ENCODE data around the gene ROR1. TPM values are rescaled to one million over a fixed set of nuclear protein-coding genes. Genes with fewer than 3 reads are reported as not detected.

Gene ROR1
- total RNA-seq, 5 donors from 2014 or later (not counting 1 experiment from before 2014, with no cell fraction given): 0.15 to 2.0 (median 0.33) TPM; not detected in 1

DNA sequence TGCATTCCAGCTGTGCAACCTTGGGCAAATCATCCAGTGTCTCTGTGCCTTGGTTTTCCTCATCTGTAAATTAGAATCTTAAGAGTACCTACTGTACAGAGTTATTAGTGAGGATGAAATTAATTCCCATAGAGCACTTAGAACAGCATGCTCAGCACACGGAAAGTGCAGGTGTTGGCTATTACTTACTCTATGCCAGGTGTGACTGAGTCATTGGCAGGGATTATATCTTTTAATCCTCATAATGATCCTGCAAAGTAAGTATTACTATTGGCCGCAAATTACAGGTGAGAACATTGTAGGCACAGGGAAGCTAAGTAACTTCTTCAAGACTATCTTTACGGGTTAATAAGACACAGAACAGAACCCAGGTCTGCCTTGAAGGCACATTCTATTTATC is 423.3 kb downstream of the ROR1 start:
- Histone ChIP-seq H3K9me3 (no peaks in the 10 kb centered on the region), H3K27ac (ENCODE audit: low read length) (no peak overlapping the region), H3K4me3 (ENCODE audit: control insufficient read depth in 1 of 2, extremely low read depth in 1 of 2, low read length in 1 of 2) (no peak overlapping the region), H3K36me3 (ENCODE audit: control insufficient read depth in 2 of 2, extremely low read depth in 1 of 2, insufficient read depth in 1 of 2, low read length in 1 of 2) (no peaks in the 10 kb centered on the region), H3K27me3 (replicated peaks in 1 of 2; ENCODE audit: control insufficient read depth in 2 of 2, extremely low read depth in 1 of 2, insufficient read depth in 2 of 2, low read length in 1 of 2) (no peaks in the 10 kb centered on the region), H3K4me1 (ENCODE audit: control insufficient read depth in 1 of 2, extremely low read depth in 1 of 2, insufficient read depth in 2 of 2, low read length in 2 of 2) (no peaks in the 10 kb centered on the region)
- Mint-ChIP-seq H3K4me3 (no peak overlapping the region), H3K27me3 (no peaks in the 10 kb centered on the region), H3K36me3 (no peaks in the 10 kb centered on the region), H3K9me3 (no peaks in the 10 kb centered on the region), H3K27ac (no peak overlapping the region), H3K4me1 (no peaks in the 10 kb centered on the region)
- ChIA-PET POLR2A (no interaction called here), CTCF (no interaction called here)
- ATAC-seq (replicated peaks in 1 of 4): no peak
- DNase-seq: no peak
- WGBS (ENCODE audit: insufficient coverage): no CpG with 5 or more reads among the region's 3 CpGs

DNA sequence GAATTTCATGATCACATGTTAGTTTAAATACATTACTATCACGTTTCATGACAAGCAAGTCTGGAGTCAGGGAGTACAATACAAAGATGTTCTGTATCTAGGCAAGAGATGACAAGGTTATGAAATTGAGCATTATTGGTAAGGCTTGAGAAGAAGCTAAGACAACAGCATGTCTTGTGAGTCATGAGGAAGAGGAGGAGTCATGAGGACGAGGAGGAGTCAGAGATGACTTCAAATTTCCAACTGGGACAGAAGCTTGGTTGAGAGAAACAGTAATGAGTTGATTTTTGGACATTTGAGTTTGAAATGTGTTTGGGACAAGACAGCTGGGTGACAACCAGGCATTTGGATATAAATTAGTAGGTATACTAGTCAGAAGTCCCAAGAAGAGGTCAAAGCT is 425.3 kb downstream of the ROR1 start:
- H3K27ac ChIP-seq (ENCODE audit: low read length): no peak overlapping the region
- ATAC-seq (replicated peaks in 1 of 4) (no peak), DNase-seq (no peak)
- CTCF ChIA-PET: interaction anchor here in 1 of 2 donors (0.6 kb wide), 1 partner anchor 1357 kb away, joined by 3 read pairs; no protein-coding TSS in a partner anchor
- H3K27me3 Mint-ChIP-seq: no peaks in the 10 kb centered on the region
- no peaks in the 10 kb centered on the region for H3K9me3 ChIP-seq
- H3K4me3 ChIP-seq (ENCODE audit: control insufficient read depth in 1 of 2, extremely low read depth in 1 of 2, low read length in 1 of 2): no peak overlapping the region
- no peaks in the 10 kb centered on the region for H3K9me3 Mint-ChIP-seq
- WGBS (ENCODE audit: insufficient coverage): no CpG with 5 or more reads among the region's 2 CpGs
- peaks cover 0 to 6% of the 10 kb centered on the region in 2 experiments for H3K27me3 ChIP-seq (replicated peaks in 1 of 2; ENCODE audit: control insufficient read depth in 2 of 2, extremely low read depth in 1 of 2, insufficient read depth in 2 of 2, low read length in 1 of 2)
- H3K27ac Mint-ChIP-seq: no peak overlapping the region
- H3K36me3 Mint-ChIP-seq: no peaks in the 10 kb centered on the region
- H3K4me1 ChIP-seq (ENCODE audit: control insufficient read depth in 1 of 2, extremely low read depth in 1 of 2, insufficient read depth in 2 of 2, low read length in 2 of 2): no peaks in the 10 kb centered on the region
- POLR2A ChIA-PET: no interaction called here
- H3K36me3 ChIP-seq (ENCODE audit: control insufficient read depth in 2 of 2, extremely low read depth in 1 of 2, insufficient read depth in 1 of 2, low read length in 1 of 2): no peaks in the 10 kb centered on the region
- H3K4me3 Mint-ChIP-seq: no peak overlapping the region
- H3K4me1 Mint-ChIP-seq: no peaks in the 10 kb centered on the region

DNA sequence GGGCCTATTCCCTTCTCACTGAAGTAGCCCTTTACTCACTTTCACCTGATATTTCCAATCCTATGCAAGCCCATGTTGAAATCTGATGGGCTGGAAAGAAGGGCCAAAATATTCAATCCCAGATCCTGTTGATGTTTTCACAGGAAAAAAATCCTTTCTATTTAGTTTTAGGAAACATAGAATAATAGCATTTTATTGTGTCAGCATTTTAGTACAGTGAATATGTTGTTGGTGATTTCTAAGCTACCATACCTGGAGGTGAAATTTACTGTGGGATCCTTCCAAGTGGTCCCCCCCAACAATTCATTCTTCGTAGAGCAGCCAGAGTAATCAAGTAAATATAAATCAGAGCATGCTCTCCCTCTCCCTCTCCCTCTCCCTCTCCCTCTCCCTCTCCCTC is 426.2 kb downstream of the ROR1 start:
- POLR2A ChIA-PET: no interaction called here
- H3K9me3 Mint-ChIP-seq: no peaks in the 10 kb centered on the region
- Histone ChIP-seq H3K4me3 (ENCODE audit: control insufficient read depth in 1 of 2, extremely low read depth in 1 of 2, low read length in 1 of 2) (no peak overlapping the region), H3K4me1 (ENCODE audit: control insufficient read depth in 1 of 2, extremely low read depth in 1 of 2, insufficient read depth in 2 of 2, low read length in 2 of 2) (no peaks in the 10 kb centered on the region), H3K9me3 (no peaks in the 10 kb centered on the region), H3K27me3 (replicated peaks in 1 of 2; ENCODE audit: control insufficient read depth in 2 of 2, extremely low read depth in 1 of 2, insufficient read depth in 2 of 2, low read length in 1 of 2) (peaks cover 3 to 6% of the 10 kb centered on the region in 2 experiments), H3K36me3 (ENCODE audit: control insufficient read depth in 2 of 2, extremely low read depth in 1 of 2, insufficient read depth in 1 of 2, low read length in 1 of 2) (no peaks in the 10 kb centered on the region), H3K27ac (ENCODE audit: low read length) (no peak overlapping the region)
- no peak overlapping the region for H3K27ac Mint-ChIP-seq
- peaks cover 0 to 3% of the 10 kb centered on the region in 2 donors for H3K27me3 Mint-ChIP-seq
- CTCF ChIA-PET: no interaction called here
- WGBS (ENCODE audit: insufficient coverage): no CpG with 5 or more reads among the region's 1 CpG
- DNase-seq (no peak), ATAC-seq (replicated peaks in 1 of 4) (no peak)
- H3K4me3 Mint-ChIP-seq: no peak overlapping the region
- H3K36me3 Mint-ChIP-seq: no peaks in the 10 kb centered on the region
- H3K4me1 Mint-ChIP-seq: no peaks in the 10 kb centered on the region

DNA sequence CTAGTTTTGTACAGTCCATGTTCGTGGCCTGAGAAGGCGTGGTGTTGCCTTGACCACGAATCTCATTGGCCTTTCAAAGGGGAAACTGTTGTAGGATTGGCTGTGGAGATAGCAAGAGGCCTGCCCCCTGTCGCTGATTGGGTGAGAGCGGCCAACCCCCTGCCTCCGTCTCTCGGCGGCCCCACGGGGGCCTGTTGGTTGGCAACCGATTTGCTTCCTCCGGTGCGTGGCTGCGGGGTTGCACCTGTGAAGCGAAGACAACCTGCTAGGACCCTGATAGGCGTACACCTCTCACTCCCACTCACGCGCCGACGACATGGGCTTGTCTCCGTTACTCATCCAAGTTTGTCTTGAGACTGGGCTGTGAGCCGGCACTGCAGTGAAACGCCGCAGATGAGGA is 429.6 kb downstream of the ROR1 start, which contains the start of gene UBE2U:
TSS of gene UBE2U (plus strand) at position 204 of the 400 bp plus-strand sequence. CDS start 428 bp downstream, outside the sequence.
- no peaks in the 10 kb centered on the region for H3K4me1 ChIP-seq (ENCODE audit: control insufficient read depth in 1 of 2, extremely low read depth in 1 of 2, insufficient read depth in 2 of 2, low read length in 2 of 2)
- ChIA-PET POLR2A (no interaction called here), CTCF (no interaction called here)
- H3K27me3 Mint-ChIP-seq: peaks cover 6 to 7% of the 10 kb centered on the region in 2 donors
- H3K4me1 Mint-ChIP-seq: no peaks in the 10 kb centered on the region
- no peaks in the 10 kb centered on the region for H3K36me3 Mint-ChIP-seq
- H3K4me3 ChIP-seq (ENCODE audit: control insufficient read depth in 1 of 2, extremely low read depth in 1 of 2, low read length in 1 of 2): no peak within 1 kb of the TSS
- no peak within 1 kb of the TSS for H3K27ac ChIP-seq (ENCODE audit: low read length)
- H3K27ac Mint-ChIP-seq: no peak within 1 kb of the TSS
- 91% methylated on average over 20 of the region's 23 CpGs for WGBS (ENCODE audit: insufficient coverage)
- H3K9me3 Mint-ChIP-seq: no peaks in the 10 kb centered on the region
- peaks cover 3 to 9% of the 10 kb centered on the region in 2 experiments for H3K27me3 ChIP-seq (replicated peaks in 1 of 2; ENCODE audit: control insufficient read depth in 2 of 2, extremely low read depth in 1 of 2, insufficient read depth in 2 of 2, low read length in 1 of 2)
- no peak within 1 kb of the TSS for H3K4me3 Mint-ChIP-seq
- no peak for DNase-seq
- ATAC-seq (replicated peaks in 1 of 4): no peak
- no peaks in the 10 kb centered on the region for H3K36me3 ChIP-seq (ENCODE audit: control insufficient read depth in 2 of 2, extremely low read depth in 1 of 2, insufficient read depth in 1 of 2, low read length in 1 of 2)
- no peaks in the 10 kb centered on the region for H3K9me3 ChIP-seq

DNA sequence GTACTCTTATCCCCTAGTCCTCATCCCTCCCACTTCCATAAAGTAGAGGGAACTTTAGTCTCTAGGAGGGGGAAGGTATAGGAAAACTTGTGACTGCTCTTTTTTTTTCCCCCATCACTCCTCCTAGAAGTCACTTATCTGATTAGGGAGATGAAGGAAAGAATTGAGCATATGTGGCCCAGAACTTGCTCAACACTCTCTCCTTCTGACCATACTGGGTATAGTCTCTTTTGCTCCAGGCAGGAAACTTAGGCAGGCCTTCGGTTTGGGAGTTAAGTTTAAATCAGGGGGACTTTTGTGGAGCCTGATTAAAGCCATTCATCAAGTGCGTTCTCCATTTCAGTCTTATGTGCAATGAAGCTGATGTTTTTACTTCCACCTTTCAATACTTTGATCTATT is 435.4 kb downstream of the ROR1 start:
- H3K27ac ChIP-seq (ENCODE audit: low read length): no peak overlapping the region

DNA sequence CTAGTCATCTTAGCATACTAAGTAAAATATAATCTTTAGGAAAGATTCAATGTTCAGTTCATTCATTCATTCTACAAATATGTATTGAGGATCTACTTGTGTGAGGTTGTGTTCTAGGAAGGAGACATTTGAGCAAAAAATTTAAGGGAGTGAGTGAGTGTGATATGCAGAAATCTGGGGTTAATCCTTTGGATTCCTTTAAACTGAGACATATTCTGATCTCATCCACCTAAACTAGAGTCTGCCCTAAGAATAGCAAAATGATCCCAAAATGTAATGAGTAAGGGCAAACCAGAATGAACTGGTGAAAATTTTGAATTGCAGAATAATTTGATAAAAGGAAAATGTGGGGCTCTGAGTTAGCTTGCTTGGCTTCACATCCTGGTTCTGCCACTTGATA is 438.2 kb downstream of the ROR1 start:
- H3K4me3 ChIP-seq (ENCODE audit: control insufficient read depth in 1 of 2, extremely low read depth in 1 of 2, low read length in 1 of 2): no peak overlapping the region
- ATAC-seq (replicated peaks in 1 of 4): no peak
- no peaks in the 10 kb centered on the region for H3K9me3 ChIP-seq
- ChIA-PET POLR2A (no interaction called here), CTCF (no interaction called here)
- Mint-ChIP-seq H3K36me3 (no peaks in the 10 kb centered on the region), H3K27ac (no peak overlapping the region), H3K27me3 (peaks cover 5 to 6% of the 10 kb centered on the region in 2 donors), H3K4me3 (no peak overlapping the region), H3K4me1 (no peaks in the 10 kb centered on the region), H3K9me3 (no peaks in the 10 kb centered on the region)
- H3K27ac ChIP-seq (ENCODE audit: low read length): no peak overlapping the region
- H3K36me3 ChIP-seq (ENCODE audit: control insufficient read depth in 2 of 2, extremely low read depth in 1 of 2, insufficient read depth in 1 of 2, low read length in 1 of 2): no peaks in the 10 kb centered on the region
- no peak for DNase-seq
- H3K4me1 ChIP-seq (ENCODE audit: control insufficient read depth in 1 of 2, extremely low read depth in 1 of 2, insufficient read depth in 2 of 2, low read length in 2 of 2): no peaks in the 10 kb centered on the region
- H3K27me3 ChIP-seq (replicated peaks in 1 of 2; ENCODE audit: control insufficient read depth in 2 of 2, extremely low read depth in 1 of 2, insufficient read depth in 2 of 2, low read length in 1 of 2): peaks cover 0 to 2% of the 10 kb centered on the region in 2 experiments

More for the DNA sequence above, 435.4 kb downstream of the ROR1 start:
- H3K36me3 Mint-ChIP-seq: no peaks in the 10 kb centered on the region
- H3K4me1 ChIP-seq (ENCODE audit: control insufficient read depth in 1 of 2, extremely low read depth in 1 of 2, insufficient read depth in 2 of 2, low read length in 2 of 2): no peaks in the 10 kb centered on the region
- POLR2A ChIA-PET: no interaction called here
- H3K27ac Mint-ChIP-seq: no peak overlapping the region
- H3K27me3 Mint-ChIP-seq: peaks cover 8 to 12% of the 10 kb centered on the region in 2 donors
- no peaks in the 10 kb centered on the region for H3K9me3 ChIP-seq
- H3K4me3 ChIP-seq (ENCODE audit: control insufficient read depth in 1 of 2, extremely low read depth in 1 of 2, low read length in 1 of 2): no peak overlapping the region
- H3K4me1 Mint-ChIP-seq: no peaks in the 10 kb centered on the region
- H3K9me3 Mint-ChIP-seq: no peaks in the 10 kb centered on the region
- H3K36me3 ChIP-seq (ENCODE audit: control insufficient read depth in 2 of 2, extremely low read depth in 1 of 2, insufficient read depth in 1 of 2, low read length in 1 of 2): no peaks in the 10 kb centered on the region
- no peak overlapping the region for H3K4me3 Mint-ChIP-seq
- CTCF ChIA-PET: no interaction called here
- WGBS (ENCODE audit: insufficient coverage): no CpG with 5 or more reads among the region's 2 CpGs
- H3K27me3 ChIP-seq (replicated peaks in 1 of 2; ENCODE audit: control insufficient read depth in 2 of 2, extremely low read depth in 1 of 2, insufficient read depth in 2 of 2, low read length in 1 of 2): peaks cover 2 to 3% of the 10 kb centered on the region in 2 experiments
- no peak for ATAC-seq (replicated peaks in 1 of 4)
- DNase-seq: no peak

DNA sequence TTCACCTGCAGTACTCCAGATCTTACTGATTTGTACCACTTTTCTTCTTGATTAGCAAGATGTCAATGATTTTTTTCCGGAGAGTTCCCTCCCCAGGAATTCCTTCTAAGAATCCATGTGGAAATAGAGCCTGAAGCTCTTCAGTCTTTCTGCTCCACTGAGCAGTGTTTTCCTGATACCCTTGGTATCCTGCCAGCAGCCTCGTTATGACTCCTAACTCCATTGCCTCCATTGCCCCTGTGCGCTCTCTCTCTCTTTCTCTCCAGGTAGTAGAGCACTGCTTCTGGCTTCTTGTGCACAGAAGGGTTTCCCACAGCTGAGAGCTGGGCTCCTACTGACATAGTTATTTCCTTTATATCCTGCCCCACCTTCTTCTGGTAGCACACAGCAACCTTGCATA is 441.8 kb downstream of the ROR1 start:
- WGBS (ENCODE audit: insufficient coverage): 93% methylated on average over 3 of the region's 3 CpGs
- Mint-ChIP-seq H3K27me3 (peaks cover 3 to 9% of the 10 kb centered on the region in 2 donors), H3K4me1 (no peaks in the 10 kb centered on the region), H3K27ac (no peak overlapping the region), H3K9me3 (no peaks in the 10 kb centered on the region), H3K4me3 (no peak overlapping the region), H3K36me3 (no peaks in the 10 kb centered on the region)
- ATAC-seq (replicated peaks in 1 of 4): no peak
- Histone ChIP-seq H3K27ac (ENCODE audit: low read length) (no peak overlapping the region), H3K9me3 (no peaks in the 10 kb centered on the region), H3K27me3 (replicated peaks in 1 of 2; ENCODE audit: control insufficient read depth in 2 of 2, extremely low read depth in 1 of 2, insufficient read depth in 2 of 2, low read length in 1 of 2) (no peaks in the 10 kb centered on the region), H3K36me3 (ENCODE audit: control insufficient read depth in 2 of 2, extremely low read depth in 1 of 2, insufficient read depth in 1 of 2, low read length in 1 of 2) (no peaks in the 10 kb centered on the region), H3K4me1 (ENCODE audit: control insufficient read depth in 1 of 2, extremely low read depth in 1 of 2, insufficient read depth in 2 of 2, low read length in 2 of 2) (no peaks in the 10 kb centered on the region), H3K4me3 (ENCODE audit: control insufficient read depth in 1 of 2, extremely low read depth in 1 of 2, low read length in 1 of 2) (no peak overlapping the region)
- POLR2A ChIA-PET: no interaction called here
- no peak for DNase-seq
- CTCF ChIA-PET: no interaction called here
